ENCODE results near the gene TTLL7. TPM values are rescaled to one million over a fixed set of nuclear protein-coding genes. Genes with fewer than 3 reads are reported as not detected.

TTLL7 gene
- polyA plus RNA-seq, 1 donor from 2014 or later: 88.1 TPM

- Histone ChIP-seq H3K9ac (ENCODE audit: low read length) (no peak overlapping the region), H3K9me2 (ENCODE audit: insufficient read depth, low read length) (no peaks in the 10 kb centered on the region), H3K79me2 (replicated peaks; ENCODE audit: insufficient read depth, low read length) (no peaks in the 10 kb centered on the region), H4K20me1 (ENCODE audit: insufficient read depth) (no peaks in the 10 kb centered on the region), H3K27ac (ENCODE audit: low read length) (no peak overlapping the region), H2AFZ (ENCODE audit: low read depth, low read length) (no peak overlapping the region), H3K9me3 (ENCODE audit: low read length) (no peaks in the 10 kb centered on the region), H3K36me3 (ENCODE audit: insufficient read depth, low read length) (no peaks in the 10 kb centered on the region), H3K4me3 (ENCODE audit: low read length) (no peak overlapping the region), H3K27me3 (ENCODE audit: insufficient read depth, low read depth, low read length) (no peaks in the 10 kb centered on the region), H3K4me2 (ENCODE audit: low read length) (no peak overlapping the region), H3F3A (ENCODE audit: insufficient read depth, low read length, poor library complexity, severe bottlenecking) (no peaks in the 10 kb centered on the region)
- no peak for TF ChIP-seq MXI1 (conservative IDR thresholded peaks at IDR 0.05; ENCODE audit: poor library complexity, severe bottlenecking)
- no peak for TF ChIP-seq POLR2AphosphoS5 (IDR thresholded peaks at IDR 0.05)
- TF ChIP-seq SMC3 (conservative IDR thresholded peaks at IDR 0.05; ENCODE audit: poor library complexity): no peak
- no peak for TF ChIP-seq TAF1 (IDR thresholded peaks at IDR 0.05; ENCODE audit: low read depth)
- TF ChIP-seq EP300 (conservative IDR thresholded peaks at IDR 0.05; ENCODE audit: poor library complexity, severe bottlenecking): no peak
- TF ChIP-seq CTCF (IDR thresholded peaks at IDR 0.05; ENCODE audit: poor library complexity, severe bottlenecking): no peak
These were observed 21.2 kb upstream of the TTLL7 start for GRCh38 chr1:84020151-84020550.

- Histone ChIP-seq H2AFZ (ENCODE audit: low read depth, low read length) (no peak overlapping the region), H3F3A (ENCODE audit: insufficient read depth, low read length, poor library complexity, severe bottlenecking) (no peaks in the 10 kb centered on the region), H3K9me3 (ENCODE audit: low read length) (no peaks in the 10 kb centered on the region), H3K4me2 (ENCODE audit: low read length) (no peak overlapping the region), H4K20me1 (ENCODE audit: insufficient read depth) (no peaks in the 10 kb centered on the region), H3K79me2 (replicated peaks; ENCODE audit: insufficient read depth, low read length) (no peaks in the 10 kb centered on the region), H3K27ac (ENCODE audit: low read length) (no peak overlapping the region), H3K9me2 (ENCODE audit: insufficient read depth, low read length) (no peaks in the 10 kb centered on the region), H3K9ac (ENCODE audit: low read length) (no peak overlapping the region), H3K4me3 (ENCODE audit: low read length) (no peak overlapping the region), H3K27me3 (ENCODE audit: insufficient read depth, low read depth, low read length) (no peaks in the 10 kb centered on the region), H3K36me3 (ENCODE audit: insufficient read depth, low read length) (no peaks in the 10 kb centered on the region)
- TF ChIP-seq POLR2AphosphoS5 (IDR thresholded peaks at IDR 0.05) (no peak), RAD21 (conservative IDR thresholded peaks at IDR 0.05) (no peak), REST (IDR thresholded peaks at IDR 0.05; ENCODE audit: borderline replicate concordance) (no peak), TAF1 (IDR thresholded peaks at IDR 0.05; ENCODE audit: low read depth) (no peak), EZH2 (IDR thresholded peaks at IDR 0.05; ENCODE audit: borderline replicate concordance, insufficient read depth, low read length, poor library complexity, severe bottlenecking) (no peak), MXI1 (conservative IDR thresholded peaks at IDR 0.05; ENCODE audit: poor library complexity, severe bottlenecking) (no peak), SMC3 (conservative IDR thresholded peaks at IDR 0.05; ENCODE audit: poor library complexity) (no peak), EP300 (conservative IDR thresholded peaks at IDR 0.05; ENCODE audit: poor library complexity, severe bottlenecking) (no peak), CTCF (IDR thresholded peaks at IDR 0.05; ENCODE audit: poor library complexity, severe bottlenecking) (no peak)
These were observed 20.3 kb upstream of the TTLL7 start for GRCh38 chr1:84019217-84019616.
